ENCODE data around the gene HPGD.

The HPGD gene

DNA sequence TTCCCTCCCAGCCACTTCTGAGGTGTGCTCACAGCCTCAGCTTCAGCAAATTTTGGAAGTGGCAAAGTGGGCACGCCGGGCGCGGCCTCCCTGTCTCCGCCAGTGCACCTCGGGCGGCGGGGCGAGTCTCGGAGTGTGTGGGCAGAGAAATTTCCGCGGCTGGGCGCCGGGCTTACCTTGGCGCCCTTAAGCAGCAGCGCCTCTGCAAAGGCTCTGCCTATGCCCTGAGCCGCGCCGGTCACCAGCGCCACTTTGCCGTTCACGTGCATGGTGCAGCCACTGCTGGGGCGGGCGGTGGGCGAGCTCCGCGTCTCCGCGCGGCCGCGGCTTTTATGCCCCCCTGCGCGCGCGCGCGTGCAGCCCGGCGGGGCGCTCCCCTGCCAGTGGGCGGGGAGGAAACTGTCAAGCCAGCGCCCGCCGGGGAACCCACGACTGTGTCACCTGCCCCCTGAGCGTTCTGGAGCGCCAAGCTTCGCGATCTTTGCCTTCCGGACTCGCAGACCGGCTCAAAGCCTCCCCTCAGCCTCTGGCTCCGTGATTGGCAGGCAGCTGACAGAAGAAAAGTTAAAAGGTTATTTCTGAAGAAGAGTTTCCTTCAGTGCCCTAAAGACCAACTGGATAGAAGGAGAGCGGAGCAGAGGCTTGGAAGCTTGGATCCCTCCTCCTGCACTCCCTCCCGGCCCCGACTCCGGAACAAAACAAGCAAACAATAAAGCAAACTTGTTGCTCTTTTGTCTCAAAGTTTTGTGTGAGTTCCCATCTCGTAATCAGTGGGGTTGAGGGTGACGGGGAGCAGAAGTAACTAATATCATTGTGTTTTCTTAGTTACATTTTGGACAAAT, at the start of gene HPGD:
TSS of gene HPGD (minus strand) at position 306 of the 842 bp plus-strand sequence. CDS start at position 269, 37 bp downstream.
- peak; percentile 67 for DNase-seq (ENCODE audit: low spot score)

DNA sequence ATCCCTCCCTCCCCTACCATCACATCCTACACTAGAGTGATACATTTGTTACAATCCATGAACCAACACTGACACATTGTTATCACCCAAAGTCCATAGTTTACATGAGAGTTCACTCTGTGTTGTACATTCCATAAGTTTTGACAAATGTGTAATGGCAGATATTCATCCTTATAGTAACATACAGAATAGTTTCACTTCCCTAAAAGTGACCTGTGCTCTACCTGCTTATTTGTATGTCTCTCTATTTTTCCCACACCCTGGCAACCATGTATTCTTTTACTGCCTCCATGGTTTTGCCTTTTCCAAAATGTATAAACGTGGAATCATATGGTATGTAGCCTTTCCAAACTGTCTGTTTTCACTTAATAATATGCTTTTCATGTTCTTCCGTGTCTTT, 42.2 kb upstream of the HPGD start:
- DNase-seq (ENCODE audit: low spot score), result peak; percentile 13

DNA sequence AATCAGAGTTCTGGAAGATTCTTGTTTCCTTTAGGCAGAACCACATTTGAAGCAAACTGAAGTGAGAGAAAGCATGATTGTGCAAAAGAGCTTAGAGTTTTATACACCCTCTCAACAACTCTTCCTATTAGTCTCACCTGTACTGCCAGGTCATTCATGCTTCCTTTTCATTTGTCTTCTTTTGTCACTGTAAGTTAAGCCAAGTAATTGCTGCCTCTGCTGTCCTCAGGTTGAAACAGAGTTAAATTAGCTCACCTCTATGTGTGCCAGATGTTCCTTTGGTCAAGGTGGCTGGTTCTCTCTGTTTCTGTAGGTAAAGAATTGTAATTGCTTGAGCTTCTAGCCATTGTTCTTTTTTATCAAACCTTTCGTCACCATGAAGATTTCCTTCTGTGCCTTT, 41.1 kb upstream of the HPGD start:
- no peak for DNase-seq (ENCODE audit: low spot score)

DNA sequence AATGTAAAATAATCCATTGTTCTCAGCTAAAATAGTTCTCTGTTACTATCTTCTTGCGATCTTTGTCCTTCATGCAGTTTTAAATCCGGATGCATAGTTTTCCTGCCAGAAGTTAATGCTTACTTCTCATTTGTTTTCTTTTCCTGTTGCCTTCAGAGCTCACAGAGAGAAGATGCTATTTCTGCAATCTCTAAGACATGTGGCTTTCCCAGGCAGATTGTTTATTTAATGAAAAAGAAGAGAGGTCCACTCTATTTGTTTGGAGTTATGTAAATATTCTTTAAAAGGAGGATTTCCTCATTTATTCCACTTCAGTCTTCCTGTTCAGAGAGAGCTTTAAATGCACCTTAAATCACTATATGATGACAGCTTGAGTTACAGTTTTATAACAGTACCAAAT, 39.3 kb upstream of the HPGD start:
- no peak for DNase-seq (ENCODE audit: low spot score)

DNA sequence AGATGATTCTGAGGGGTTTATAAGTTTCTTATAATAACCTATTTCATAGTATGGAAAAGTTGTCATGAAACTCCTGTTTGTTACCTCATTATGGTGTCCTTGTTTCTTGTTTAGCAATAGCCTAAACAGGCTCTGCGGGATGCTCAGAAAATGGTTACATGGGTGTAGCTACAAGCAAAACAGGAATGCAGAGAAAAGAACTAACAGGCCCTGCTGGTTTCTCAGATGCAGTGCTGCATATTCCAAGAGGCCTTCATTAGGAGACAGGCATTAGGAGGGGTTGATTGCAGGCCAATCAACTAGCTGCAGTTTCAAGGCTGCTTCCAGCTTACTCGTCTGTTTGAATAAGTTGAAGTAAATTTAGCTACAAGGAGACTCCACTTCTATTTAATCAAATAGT, 37.6 kb upstream of the HPGD start:
- DNase-seq (ENCODE audit: low spot score), result no peak

DNA sequence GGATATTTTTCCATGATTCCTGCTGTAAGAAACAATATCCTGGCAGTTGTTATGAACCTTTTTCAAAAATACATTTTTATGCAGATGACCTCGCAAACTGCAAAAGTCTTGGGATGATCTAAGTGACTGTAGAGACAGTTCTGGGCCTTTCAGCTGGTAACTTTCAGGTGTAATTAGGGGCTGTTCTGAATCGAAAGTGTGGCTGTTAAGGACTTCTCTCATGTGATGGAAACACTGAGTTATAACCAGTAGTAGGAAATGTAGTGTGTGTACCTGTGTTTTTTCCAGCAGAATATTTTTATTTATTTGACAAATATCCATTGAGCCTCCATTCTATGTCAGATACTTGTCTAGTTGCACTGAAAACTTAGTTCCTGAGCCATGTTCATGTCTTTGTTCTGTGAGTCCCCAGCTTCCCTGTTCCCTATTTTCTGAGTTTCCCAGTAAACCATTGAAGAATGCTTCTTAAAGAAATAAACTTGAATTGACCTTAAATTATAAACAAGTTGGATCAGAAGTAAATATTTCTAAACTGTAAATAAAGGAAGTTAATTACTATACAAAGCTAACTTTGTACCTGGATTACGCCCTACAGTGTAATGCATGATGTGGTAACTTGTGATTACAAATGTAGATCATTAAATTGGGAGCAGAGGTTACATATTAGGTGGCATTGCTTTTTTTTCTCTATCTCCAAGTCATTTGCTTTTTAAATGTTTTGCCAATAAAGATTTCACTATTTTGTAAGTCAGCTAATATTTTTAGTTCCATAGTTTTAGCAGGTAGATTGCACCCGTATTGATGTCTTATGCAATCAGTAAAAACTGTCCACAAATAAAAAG, 33.7 kb upstream of the HPGD start:
- no peak for DNase-seq (ENCODE audit: low spot score)

DNA sequence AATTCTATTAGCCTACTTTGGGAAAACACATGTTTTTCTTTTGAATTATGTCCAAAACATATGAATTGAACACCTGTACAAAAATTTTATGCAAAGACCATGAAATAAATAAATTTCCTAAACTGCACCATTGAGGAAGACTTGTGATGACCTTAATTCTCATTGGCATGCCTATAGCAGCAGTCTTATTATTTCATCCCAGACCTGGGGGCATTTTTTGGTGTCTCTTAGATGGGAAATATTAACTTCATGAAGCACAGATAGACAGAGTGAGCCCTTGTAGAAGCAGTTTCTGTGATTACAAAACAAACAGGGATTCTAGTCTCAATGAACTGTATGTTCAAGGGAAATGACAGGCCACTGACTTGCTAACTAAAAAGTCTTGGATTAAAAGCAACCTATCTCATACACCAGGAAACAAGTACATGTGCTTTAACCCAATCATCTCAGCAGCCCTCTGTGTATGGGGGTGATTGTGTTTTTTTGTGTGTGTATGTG, 32.0 kb upstream of the HPGD start:
- DNase-seq (ENCODE audit: low spot score), result no peak

DNA sequence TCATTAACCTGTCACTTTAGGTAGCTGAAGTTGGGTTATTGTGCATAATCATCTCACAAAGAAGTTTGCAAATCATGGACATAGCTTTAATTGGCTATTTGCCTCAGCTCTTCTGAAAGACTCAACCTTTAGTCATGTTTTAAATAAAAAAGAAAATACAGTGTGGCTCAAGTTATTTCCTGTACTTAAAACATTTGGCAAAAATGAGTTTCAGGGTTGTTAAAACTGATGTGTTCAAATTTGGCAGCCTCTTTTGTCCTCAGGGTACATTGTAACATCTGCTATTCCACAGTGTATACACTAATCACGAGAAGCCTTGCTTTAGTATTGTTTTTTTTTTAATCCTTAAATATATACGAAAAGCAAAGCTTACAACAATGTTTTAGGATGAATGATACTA, 31.5 kb upstream of the HPGD start:
- DNase-seq (ENCODE audit: low spot score), result no peak

DNA sequence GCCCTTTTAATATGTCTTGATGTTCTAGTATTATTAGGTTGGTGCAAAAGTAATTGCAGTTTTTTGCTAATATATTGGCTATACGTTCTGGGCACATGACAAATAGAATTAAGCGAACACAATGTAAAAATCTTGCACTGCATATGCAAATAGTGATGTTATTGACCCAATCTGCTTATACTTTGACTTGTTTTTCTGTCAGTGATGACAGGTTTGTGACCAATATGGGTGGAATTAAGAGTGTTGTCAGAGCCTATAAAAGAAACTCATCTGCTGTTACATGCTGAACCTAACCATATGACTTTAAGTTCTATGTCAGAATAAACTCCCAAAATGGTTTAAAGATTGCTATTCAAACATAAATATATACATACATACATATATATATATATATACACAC, 30.7 kb upstream of the HPGD start:
- no peak for DNase-seq (ENCODE audit: low spot score)

DNA sequence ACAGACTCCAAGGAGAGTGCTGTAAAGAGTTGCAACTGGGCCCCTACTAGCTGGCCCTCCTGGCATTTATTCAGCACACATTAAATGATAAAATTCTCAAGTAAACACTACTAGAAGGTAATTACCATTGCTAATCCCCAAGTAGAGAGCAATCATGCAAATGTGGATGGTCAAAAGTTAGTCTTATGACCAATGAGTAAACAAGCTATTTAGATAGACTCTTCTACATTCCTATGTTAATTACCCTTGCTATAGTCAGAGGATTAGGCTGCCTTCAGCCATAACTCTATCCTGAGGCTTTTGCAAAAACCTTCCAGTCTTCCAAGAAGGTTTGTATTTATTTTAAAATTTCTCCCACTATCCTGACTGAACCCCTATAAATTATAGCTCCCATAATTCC, 28.3 kb upstream of the HPGD start:
- no peak for DNase-seq (ENCODE audit: low spot score)

DNA sequence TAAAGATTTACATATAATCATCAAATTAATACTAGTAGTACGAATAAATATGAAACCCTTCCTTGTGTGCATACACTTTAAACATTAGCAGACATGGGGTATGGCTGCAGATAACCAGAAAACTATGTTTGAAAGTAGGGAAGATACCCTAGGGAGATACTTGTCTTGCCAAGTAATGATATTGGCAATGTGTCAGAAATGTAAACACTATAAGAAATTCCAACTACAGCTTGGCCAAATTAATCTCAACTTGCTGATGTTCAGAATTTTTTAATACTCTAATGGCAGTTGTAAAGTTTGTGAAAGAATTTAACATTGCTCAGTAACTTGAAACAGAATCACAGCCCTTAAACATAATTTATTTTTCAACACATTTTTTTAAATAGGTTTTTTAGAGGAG, 27.4 kb upstream of the HPGD start:
- DNase-seq (ENCODE audit: low spot score), result no peak

DNA sequence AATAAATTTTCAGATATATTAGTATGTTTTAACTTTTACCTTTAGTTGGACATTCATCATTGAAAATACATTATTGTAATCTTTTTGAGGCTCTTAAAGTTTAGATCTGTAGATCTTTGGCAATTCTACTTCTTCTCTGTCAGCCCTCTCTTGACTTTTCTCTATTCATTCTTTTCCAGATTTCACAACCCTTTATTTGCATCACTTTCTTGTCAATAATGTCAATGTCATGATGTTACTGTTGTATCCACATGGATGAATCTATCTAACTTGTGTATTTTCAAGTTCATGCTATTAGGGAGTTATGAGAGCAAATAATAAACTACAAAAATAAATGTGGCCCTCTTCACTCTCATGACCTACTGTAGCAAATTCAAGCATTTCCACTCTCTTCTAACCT, 23.0 kb upstream of the HPGD start:
- DNase-seq (ENCODE audit: low spot score), result no peak

DNA sequence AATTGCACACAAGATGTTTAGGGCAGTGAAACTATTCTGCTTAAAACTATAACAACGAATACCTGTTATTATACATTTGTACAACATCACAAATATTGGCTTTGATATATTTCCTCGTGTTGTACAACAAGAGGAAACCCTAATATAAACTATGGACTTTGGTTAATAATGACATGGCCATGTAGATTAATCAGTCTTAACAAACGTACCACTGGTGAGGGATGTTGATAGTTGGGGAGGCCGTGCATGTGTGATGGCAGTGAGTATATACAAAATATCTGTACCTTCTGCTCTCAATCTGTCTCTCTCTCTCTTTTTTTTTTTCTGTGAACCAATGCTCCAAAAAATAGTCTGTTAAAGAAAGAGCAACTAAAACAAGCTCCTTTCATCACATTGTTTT, 22.2 kb upstream of the HPGD start:
- DNase-seq (ENCODE audit: low spot score), result no peak

DNA sequence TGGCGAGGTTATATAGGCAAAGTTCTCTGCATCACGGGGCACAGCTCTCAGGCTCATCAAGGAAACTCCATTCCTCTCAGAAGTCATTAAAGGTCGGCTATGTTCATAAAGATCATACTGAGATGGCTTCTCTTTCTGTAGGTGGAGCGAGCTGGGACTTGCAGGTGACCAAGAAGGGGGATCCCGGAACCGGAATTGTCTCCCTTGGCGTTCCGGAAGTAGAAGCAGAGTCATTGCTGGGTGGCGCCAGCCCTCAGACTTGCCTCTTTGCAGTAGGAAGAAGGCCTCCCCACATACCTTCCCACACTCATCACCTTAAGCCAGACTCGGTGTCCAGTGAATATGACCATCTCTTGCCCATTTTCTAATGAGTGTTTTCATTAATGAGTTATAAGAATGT, 17.9 kb upstream of the HPGD start:
- no peak for DNase-seq (ENCODE audit: low spot score)

DNA sequence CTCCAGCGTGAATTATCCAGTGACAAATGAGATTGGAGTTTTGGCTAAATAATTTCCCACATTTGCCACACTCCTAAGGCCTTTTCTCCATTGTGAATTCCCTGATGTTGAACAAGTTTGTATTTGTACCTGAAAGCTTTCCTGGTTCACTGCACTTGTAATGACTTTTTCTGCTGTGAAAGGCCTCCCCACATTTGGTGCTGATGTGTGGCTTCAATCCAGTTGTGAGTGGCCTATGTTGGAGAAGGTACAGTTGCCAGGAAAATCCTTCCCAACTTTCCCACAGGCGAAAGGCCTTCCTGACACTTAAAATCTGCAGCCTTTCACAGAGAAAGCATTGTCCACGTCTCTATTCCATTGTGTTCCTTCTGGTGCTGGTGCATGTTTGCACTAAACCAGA, 17.3 kb upstream of the HPGD start:
- DNase-seq (ENCODE audit: low spot score), result no peak

DNA sequence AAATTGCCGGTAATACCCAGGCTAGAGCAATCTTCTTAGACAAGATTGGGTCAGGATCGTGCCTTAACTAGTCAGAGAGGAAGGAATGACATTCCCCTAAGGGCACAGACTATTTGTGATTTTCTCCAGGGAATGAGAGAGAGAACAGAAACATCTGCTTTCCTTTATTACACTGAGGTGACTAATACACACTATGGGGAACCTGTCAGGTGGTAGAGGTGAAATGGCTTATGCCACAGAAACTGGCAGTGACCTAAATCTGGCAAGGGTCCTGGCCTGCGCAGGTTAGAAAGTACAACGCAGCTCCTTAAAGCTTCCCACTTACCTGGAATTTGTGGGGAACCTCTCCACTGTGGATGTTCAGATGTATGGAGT, 16.6 kb upstream of the HPGD start:
- no peak for DNase-seq (ENCODE audit: low spot score)

DNA sequence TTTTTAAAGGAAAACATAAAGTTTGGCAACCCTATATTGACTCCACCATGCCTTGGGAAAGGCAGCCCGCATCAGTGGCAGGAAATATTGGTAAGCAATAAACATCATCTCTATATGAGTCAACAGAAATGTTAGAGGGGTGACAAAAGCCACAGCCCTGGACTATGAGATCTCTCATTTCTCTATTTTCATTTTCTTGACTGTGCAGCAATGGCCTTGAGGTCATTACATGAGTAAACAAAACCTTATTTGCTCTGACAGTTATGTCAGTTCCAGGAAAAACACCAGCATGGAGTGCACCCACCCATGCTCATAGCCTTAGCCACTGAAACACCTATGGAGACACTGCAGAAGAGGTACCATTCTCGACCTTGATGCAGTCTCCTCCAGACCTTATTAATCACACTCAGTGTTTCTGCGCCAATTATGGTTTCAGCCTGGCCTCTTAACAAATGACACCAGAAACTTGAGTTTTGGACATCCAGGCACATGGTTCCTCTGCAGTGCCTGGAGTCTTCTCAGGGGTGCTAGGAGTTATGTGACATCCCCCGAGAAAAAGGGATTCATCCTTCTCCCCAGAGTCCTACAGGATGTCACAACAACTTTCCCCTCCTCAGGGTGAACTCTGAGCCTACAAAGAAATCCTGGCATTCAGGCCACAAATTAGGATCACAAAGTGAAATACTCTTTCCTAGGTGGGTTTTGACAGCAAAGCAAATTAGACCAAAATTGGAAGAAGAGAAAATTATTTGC, 16.0 kb upstream of the HPGD start:
- DNase-seq (ENCODE audit: low spot score), result no peak

DNA sequence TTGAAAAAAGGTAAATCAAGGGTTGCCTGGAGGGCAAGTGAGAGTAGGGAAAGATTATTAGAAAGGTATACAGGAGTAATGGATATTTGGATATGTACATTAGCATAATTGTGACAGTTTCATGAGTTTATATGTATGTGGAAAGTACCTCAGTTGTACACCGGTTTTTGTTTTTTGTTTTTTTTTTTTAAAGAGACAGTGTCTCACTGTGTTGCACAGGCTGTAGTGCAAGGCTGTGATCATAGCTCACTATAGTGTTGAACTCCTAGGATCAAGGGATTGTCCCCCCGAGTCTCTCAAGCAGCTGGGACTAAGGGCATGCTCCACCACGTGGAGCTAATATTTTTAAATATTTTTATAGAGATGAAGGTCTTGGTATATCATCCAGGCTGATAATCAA, 15.3 kb upstream of the HPGD start:
- no peak for DNase-seq (ENCODE audit: low spot score)

DNA sequence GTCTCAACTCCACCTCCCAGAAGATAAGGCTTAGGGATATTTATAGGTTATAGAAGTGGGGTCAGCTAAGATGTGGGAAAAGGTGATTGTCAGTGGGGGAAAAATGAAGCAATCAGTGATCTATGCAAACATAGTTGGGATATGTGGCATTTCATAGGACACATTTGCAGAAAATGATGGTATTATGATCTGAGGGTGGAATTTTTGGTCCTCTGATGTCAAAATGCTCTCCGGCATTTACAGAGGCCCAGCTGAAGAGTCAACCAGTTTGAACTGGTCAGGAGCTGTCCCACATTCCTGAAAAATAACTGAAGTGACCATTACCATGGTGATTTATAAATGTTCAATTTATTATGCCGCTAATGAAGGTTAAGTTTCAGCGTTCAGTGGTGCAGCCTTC, 12.2 kb upstream of the HPGD start:
- DNase-seq (ENCODE audit: low spot score), result no peak

DNA sequence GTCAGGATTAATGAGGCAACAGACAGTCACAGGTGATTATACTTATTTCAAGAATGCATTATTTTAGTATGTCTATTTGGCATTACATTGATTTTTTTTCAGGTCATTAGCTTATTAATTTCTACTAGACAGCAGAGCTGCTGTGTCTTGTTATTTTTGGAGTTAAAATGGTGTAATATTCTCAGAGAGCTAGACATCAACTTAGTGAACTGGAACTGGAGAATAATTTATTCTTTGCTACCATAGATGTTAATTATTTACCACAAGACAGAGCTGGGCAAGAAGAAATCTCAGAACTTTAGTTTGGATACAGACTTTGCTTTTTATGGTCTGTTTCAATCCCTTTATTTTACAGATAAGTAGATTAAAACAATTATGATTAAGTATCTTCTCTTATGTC, 10.2 kb upstream of the HPGD start:
- no peak for DNase-seq (ENCODE audit: low spot score)

DNA sequence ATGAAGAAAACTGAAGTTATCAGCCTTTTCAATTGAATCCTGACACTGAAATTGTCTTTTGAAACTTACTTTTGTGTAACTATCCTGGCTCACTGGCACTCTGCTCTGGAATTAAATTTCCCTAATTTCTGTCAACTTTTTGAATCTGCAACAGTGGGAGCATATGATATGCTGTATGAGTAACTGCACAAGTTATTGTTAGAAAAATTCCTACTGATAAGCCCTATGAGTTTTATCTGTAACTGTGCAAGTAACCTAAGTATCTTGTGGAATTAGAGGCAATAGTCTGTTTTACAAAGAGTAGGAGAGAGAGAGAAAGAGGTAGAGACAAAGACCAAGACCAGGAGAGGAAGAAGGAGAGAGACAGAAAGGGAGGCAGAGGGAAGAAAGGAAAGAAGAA, 9.2 kb upstream of the HPGD start:
- no peak for DNase-seq (ENCODE audit: low spot score)

DNA sequence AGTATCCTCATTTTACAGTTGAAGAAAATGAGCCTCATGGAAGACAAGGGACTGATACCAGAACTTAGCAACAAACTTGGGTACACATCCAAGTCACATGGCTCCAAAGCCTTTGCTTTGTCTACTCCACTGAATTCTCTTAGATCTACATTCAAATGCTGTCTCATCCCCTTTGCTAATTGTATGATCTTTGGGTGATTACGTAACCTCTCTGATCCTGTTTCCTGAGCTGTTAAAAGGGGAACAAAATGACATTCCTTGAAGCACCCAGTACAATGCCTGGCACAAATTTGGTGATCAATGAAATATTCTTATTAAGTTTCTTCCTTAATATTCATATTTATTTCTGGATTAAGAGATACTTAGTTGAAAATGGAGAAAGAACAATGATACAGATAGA, 5.9 kb upstream of the HPGD start:
- no peak for DNase-seq (ENCODE audit: low spot score)

DNA sequence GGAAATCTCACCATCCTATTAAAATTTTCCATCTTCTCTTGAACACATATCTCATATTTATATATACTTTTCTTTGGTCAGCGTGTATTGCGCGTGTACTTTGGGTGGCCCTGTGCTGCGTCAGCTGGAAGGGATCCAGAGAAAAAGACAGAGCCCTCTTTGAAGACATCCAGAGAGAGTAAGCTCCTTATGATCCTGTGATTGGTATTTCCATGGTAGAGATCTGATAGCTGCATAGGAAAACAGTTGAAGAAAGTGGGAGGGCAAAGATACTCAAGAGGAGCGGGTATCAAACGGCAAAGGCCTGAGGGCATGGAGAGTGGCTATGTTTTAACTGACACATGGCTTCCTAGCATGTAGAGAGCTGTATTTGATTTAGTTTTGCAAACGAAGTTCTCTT, 4.4 kb upstream of the HPGD start:
- no peak for DNase-seq (ENCODE audit: low spot score)

Data from NAMALWA (cell line).